Left lobe of liver (tissue), 2 donors: ENCODE data around the gene PLA2G2F. TPM values are rescaled to one million over a fixed set of nuclear protein-coding genes. Genes with fewer than 3 reads are reported as not detected.
A peak's percentile ranks its signal among the peaks of the same experiment; 100 is the strongest.

Experiments used
- ATAC-seq: fragments of 200-7000 bp; cut with Tn5 transposase; one replicate; pipeline ENCODE4 v1.9.1; 2020; ENCODE audit warnings: mild to moderate bottlenecking, moderate library complexity
- DNase-seq: peaks from one replicate; pipeline ENCODE4 v3.0.0-alpha.2; 2020; ENCODE audit warnings: low spot score
- total RNA-seq: library from RNA; stranded (reverse); gene quantifications from one replicate; pipeline ENCODE4 v1.2.1, GENCODE V29; 2021
- donor health status: DM: no; HTN: no; CAD: no; lungs with moderate emphysema.
- donor health status: DM: no; HTN: yes; CAD: no.

PLA2G2F gene
- total RNA-seq, 1 donor from 2014 or later = not detected

DNA sequence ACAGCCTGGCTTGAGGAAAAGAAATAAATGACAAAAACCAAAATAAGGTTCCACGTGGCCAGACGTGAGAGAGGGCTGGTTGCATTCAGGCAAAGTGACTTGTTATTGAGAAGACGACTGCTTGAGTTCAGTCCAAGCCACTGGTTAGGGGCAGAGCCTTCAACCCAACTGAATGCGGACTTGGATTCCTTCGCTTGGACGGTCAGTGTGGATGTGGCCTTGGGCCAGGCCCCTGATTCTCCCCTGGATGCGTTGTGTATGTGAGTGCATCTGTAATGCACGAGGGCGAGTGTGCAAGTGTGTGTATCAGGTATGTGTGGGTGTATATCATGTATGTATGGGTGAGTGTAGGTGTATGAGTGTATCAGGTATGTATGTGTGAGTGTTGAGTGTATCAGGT, 1.9 kb downstream of the PLA2G2F start:
- DNase-seq = no peak
- ATAC-seq = no peak

DNA sequence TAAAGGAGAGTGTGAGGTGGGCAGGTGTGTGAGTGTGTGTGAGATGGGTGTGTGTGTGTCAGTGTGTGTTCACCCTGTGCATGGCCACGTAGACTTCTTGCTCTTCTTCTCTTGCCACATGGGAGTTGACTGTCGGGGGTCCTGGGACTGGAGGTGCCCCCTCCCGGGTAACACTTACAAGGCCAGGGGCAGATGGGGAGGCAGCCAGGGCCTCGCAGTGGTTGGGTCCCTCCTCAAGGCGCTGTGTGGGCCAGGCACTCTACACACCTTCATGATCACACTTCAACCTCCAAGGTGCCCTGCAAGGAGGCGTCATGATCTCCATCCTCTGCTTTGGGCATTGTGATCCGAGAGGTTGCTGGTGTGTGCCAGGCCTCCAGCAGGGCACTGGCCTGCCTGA, 2.3 kb downstream of the PLA2G2F start:
- DNase-seq (no peak), ATAC-seq (no peak)

DNA sequence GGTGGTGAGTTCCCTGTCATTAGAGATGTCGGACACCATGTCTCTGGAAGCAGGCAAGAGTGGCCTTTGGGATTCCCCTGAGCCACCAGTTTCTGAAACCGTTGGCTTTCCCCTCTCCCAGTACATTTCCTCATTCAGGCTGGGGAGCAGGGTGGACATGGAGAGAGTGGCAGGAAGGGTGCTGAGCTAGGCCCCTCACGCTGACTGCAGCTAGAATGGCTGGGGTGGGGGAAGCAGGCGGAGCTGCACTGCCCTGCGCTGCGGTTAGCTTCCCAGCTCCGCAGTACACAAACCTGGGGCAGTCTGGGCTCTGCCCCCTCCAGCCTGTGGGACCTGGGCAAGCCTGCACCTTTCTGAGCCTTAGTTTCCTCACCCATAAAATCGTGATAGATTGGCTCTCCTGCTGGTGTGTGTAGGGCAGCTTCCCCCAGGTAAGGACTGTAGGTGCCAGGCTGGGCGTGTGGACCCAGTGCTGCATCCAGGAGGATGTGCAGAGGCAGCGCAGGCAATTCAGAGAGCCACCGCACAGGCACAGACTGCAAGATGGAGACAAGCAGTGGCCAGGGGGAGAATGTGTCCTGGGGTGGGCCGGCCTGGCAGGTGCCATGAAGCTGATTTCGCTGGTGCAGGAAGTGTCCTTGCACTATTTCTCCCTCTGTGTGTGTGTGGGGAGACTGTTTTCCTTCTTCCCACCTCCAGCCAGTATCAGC, 3.0 kb downstream of the PLA2G2F start:
- ATAC-seq = no peak
- DNase-seq = no peak

DNA sequence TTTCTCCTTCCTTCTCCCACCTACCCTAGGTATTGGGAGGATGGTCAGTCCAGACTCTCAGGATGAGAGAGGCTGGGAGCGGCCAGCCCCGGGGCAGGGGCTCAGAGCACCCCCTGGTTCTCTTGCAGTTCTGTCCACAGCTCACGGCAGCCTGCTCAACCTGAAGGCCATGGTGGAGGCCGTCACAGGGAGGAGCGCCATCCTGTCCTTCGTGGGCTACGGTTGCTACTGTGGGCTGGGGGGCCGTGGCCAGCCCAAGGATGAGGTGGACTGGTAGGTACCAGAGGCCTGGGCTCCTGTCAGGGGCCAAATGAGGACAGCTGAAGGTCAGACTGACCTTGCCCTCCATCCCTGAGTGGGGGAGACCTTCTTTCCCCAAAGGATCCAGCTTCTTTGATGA, 4.2 kb downstream of the PLA2G2F start:
- DNase-seq (no peak), ATAC-seq (no peak)

DNA sequence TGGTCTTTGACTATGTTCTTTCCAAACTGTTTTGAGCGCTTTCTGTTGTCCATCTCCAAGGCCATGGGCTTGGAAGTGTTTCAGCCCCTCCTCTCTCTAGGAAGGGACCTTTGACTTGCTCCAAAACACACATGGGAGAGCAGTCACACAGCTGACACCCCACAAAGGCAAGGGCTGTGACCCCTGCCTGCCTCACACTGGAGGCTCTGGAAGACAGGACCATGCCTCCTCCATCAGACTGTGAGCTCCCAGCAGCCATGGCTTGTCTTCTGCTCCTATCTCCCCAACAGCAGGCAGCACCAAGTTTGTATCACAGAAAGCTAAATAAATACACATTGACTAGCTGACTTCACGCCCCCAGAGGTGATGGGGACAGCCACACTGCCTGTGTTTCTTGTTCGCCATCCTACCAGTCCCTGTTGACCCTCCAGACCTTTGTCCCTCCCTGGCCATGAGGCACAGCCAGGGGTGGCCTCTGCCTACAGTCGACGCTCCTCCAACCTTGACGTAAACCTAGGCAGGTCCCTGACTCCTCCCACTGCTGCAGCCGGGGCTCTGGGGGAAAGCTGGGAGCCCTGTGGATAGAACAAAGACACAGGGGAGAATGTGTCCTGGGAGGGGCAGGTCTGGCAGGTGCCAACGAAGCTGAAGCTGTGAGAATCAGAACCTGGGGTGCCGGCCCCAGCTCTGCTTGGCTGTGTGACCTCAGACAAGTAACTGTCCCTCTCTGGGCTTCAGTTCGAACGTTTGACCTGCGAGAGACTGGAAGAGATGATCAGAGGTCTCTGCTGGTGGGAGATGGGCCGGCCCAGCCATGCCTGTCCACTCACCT, 4.8 kb downstream of the PLA2G2F start:
- DNase-seq = no peak

DNA sequence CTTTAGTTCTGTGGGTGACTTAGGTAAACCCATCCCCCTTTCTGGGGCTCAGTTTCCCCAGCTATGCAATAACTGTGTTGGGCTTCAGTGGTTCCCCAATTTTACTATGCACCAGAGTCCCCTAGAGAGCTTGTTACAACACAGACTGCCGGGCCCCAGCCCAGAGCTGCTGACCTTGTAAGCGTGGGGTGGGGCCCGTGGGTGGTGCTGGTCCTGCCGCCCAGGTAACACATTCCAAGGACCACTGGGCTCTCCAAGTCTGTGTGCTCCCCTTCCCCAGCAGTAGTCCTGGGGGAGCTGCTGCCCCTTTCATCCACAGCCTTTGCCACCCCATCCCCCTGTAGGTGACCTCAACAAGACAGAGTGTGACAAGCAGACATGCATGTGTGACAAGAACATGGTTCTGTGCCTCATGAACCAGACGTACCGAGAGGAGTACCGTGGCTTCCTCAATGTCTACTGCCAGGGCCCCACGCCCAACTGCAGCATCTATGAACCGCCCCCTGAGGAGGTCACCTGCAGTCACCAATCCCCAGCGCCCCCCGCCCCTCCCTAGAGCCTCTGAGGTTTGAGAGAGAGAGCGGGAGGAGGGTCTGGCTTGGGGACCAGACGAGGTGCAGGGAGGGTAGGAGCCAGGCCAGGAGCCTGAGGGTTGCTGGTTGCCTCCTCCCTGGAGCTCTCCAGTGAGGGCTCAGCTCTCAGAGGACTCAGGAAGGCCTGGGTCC, 8.9 kb downstream of the PLA2G2F start:
- DNase-seq = no peak
- ATAC-seq = no peak

More for the DNA sequence above, 4.8 kb downstream of the PLA2G2F start:
- no peak for ATAC-seq

DNA sequence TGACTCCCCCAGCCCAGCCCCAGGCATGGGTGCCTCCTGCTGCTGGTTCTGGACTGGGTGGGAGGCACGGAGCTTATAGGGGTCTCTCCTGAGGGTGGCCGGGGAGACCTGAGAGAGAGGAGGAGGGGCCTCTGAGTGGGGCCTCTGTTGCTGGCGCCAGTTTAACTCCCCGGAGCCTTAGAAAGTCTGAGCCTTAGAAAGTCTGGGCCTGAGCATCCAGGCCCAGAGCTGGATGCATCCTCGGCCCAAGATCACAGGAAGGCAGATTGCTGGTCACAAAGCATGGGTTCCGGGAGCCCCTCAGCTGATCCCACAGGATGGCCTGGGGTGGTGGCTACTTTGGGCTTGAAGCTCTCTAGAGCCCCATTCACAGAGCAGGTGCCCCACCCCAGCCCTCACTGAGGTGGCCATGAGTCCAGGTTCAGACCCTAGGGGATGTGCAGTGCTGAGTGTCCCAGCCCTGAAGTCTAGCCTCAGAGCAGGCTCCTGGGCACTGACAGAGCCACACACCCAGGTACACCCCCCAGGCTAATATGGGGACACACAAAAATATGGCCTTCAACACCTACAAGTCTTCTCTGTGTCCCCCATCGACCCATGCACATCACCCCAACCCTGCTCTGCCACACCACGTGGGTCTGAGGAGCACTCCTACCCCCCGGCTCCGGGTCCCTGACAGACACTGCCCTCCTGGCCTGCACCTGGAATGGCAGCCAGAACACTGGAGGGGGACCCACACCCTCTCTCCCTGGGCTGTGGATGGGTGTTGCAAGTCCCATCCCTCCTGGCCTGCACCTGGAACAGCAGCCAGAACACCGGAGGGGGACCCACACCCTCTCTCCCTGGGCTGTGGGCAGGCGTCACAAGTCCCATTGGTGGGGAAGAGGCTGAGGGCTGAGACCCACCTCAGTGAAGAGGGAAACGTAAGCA, 9.7 kb downstream of the PLA2G2F start:
- DNase-seq (no peak), ATAC-seq (no peak)

DNA sequence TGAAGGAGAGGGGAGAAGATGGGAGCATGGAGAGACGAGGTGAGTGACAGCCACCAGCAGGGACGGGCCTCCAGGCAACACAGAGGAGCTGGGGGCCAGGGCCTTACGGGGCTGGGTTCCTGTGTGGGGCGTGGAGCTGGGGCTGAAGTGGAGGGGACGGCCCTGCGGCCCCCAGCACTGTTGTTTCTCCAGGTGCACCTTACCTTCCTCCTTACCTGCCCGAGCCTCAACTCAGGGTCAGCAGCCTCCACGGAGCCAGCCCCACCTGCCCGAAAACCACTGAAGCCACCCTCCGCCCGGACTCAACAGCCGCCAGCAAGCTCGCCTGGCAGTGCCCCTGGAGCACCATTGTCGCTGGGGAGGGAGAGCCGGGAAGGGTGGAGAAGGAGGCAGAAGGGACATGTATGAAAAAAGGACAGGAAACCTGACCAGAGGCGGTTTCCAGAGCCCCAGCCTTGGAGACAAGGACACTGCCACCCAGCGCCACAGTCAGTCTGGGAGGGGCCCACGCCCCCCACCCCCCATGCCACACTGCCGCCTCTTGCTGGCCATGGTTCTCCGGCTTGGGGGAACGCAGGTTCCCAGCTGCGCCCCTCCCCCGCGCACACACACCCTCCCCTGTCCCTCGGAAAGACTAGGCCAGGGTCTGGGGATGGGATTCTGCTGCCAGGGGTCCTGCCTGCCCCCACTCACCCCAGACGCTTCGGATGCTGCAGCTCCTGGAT, 10.6 kb downstream of the PLA2G2F start:
- DNase-seq (no peak), ATAC-seq (no peak)

DNA sequence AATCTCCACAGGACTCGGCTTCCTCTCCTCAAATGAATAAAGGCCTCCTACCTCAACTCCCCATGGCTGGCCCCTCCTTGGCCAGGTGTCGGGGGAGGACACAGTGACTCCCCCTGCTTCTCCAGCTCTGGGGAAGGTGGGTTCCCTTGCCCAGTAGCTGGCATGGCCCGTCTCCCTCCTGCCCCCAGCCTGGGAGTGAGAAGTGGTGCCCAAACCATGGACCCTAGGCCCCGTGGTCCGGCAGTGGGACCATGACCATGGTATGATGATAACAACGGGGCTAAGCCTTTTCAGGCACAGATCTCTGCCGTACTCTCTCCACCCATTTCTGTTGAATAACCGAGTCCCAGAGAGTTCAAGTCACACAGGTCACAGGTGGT, 11.2 kb downstream of the PLA2G2F start:
- ATAC-seq (no peak), DNase-seq (no peak)

DNA sequence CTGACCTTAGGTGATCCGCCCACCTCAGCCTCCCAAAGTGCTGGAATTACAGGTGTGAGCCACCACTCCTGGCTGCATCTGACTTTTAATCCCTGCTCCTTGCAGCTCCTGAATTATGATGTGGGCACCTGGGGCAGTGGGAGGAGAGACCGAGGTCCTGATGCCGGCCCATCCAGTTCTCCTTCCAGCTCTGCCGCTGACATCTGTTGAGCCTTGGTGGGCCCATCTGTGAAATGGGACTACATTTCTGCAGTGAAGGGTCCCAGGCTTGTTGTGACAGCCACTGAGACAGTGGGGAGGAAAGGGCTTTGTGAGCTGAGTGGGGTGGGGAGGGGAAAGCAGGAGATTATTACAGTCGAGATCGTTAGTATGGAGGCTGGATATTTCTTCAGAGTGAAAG, 11.8 kb downstream of the PLA2G2F start:
- ATAC-seq (no peak), DNase-seq (no peak)

DNA sequence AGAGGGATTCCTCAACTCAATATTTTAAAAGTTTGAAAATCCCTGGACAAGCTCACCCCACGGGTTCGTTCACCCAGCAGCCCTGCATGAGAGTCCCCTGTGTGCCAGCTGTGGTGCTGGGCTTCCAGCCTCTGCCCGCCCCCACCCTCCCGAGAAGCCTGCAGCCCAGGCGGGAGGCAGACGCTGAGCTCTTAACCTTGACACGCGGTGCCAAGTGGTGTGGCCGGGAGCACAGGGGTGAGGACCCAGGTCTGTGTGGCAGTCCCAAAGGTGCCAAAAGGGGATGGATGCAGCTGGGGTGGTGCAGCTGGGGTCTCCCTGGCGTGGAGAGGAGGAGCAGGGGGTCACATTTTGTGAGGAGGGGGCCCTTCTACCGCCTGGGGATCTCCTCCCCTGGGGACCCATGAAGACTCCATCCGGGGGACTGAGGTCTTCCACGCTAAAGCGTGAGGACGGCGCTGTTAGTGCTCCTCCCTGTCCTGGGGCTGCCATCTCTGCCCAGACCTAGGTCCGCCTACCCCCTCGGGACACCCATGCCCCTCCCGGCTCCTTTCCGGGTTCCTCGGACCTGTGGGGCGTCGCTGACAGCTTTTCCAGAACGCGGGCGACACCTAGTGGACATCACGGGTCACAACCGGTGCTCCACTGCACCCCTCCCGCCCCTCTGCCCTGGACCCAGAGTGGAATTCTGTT, 12.9 kb downstream of the PLA2G2F start:
- ATAC-seq (peak; percentile 75), DNase-seq (peak; percentile 79)

DNA sequence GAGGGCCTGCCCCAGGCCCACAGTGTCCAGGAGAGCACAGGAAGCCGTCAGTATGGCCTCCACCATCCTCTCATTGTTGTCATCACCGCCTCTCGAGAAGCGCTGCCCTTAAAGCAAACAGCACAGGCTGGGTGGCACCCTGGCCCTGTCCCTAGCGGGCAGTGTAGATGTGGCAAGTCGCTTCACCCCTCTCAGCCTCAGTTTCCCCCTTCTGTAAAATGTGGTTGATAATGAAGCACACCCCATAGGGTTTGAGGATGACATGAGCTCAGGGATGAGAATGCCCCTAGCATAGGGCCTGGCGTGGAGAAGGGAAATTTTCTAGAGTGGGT, 13.4 kb downstream of the PLA2G2F start:
- DNase-seq (no peak), ATAC-seq (no peak)

DNA sequence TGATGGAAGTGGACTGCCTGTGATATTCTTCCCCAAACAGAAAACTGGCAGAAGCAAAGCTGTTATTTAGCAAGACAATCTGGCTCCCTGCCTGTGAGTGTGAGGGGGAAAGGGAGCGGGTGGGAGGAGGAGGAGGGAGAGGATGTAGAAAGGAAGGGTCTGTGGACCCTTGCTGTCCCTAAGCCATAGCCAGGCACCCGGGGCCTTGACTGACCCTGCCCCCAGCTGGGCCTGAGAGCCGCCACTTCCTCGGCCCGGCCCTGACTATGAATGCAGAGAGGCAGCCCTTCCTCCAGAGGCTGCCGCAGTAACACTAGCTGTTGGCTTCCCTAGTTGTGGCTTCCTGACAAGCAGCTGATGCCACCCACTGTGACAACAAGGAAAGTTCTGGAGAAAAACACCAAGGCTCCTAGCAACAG, 13.9 kb downstream of the PLA2G2F start:
- DNase-seq (peak; percentile 73), ATAC-seq (peak; percentile 69)

DNA sequence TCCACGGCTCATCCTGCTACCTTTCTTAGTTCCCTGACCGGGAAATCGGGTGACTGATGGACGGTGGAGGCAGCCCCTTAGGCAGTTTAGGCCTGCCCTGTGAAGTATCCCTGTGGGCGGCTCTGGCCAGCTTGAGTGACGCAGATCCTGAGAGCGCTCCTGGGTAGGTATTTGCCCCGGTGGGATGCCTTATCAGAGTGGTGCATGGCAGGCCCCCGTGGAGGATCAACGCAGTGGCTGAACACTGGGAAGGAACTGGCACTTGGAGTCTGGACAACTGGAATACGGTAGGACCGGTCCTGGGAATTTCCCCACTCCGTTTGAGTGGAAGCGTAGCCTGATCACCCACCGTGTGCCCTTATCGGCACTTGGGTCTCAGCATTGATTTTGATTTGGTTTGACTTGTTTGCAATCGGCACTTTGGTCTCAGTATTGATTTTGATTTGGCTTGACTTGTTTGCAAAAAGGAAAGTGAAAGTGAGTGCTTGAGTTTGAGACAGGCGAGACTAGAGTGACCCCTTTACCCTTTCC, 15.2 kb downstream of the PLA2G2F start:
- DNase-seq (peak; percentile 64), ATAC-seq (peak; percentile 48)

DNA sequence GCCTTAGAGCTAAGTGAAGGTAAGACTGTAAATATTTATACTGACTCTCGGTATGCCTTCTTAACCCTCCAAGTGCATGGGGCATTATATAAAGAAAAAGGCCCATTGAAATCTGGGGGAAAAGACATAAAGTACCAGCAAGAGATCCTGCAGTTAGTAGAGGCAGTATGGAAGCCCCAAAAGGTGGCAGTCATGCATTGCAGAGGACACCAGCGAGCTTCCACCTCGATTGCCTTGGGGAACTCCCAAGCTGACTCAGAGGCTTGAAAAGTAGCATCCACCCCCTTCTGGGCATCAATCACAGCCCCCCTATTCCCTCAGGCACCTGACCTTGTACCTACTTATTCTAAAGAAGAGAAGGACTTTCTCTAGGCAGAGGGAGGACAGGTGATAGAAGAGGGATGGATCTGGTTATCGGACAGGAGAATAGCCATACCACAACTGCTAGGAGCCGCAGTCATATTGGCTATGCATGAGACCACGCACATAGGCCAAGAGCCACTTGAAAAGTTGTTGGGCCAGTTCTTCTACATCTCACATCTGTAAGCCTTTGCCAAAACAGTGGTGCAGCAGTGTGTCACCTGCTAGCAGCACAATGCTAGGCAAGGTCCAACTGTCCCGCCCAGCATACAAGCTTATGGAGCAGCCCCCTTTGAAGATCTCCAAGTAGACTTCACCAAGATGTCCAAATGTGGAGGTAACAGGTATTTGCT, 19.4 kb downstream of the PLA2G2F start:
- no peak for DNase-seq

DNA sequence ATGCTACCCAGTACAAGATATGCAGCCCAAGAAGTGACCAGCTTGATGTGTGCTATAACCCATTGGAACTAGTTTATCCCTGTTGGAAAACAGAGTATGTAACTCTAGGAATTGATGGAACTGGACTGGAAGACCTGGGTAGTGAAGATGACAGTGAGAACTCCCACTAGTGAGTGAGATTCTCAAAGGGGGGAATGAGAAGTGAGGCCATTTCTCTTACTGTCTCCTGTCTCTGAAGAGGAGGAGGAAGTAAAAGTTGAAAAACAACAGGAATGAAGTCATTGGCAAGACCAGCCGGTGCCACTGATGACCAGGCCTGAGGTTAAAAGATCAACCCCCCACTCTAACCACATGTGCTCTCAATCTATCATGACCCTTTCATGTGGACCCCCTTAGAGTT, 20.9 kb downstream of the PLA2G2F start:
- DNase-seq = no peak
- no peak for ATAC-seq

More for the DNA sequence above, 19.4 kb downstream of the PLA2G2F start:
- ATAC-seq = no peak

DNA sequence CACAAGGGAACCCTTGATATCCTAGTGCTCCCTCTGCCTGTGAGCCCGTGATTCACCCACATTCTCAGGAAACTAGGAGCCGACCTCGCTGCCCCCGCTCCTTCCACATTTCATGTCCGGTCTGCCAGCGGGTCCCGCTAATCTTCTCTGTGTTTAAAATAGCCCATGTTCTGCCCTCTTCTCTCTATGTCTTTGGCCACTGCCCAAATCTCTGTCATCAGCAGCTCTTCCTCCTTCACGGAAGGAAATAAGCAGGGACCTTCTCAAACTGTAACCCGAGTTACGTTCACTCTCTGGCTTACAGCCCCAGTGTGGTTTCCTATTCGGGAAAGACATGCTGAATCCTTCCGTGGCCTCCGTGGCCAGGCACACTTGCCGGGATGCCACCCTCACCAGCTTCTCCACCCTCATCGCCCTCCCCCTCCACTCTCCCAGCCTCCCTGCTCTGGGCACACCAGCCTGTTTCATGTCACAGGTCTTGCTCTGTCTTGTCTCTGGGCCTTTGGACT, 25.6 kb downstream of the PLA2G2F start:
- no peak for DNase-seq
- peak; percentile 70 for ATAC-seq

DNA sequence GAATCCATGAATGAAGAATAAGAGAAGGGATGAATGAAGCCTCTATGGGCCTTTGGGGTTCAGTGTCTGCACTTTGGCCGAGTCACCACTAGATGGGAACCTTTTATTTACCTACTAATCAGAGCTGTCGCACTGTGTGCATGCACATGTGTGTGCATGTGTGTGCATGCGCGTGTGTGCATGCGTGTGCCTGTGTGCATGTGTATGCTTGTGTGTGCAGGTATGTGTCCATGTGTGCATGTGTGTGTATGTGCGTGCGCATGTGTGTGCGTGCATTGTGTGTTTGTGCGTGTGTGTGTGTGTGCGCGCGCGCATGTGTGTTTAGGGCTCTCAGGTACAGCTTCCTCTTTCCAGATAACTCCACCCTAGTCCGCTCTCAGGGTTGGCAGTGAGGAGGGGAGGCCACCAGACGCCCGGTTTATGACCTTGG, 26.4 kb downstream of the PLA2G2F start:
- DNase-seq = no peak

More for the DNA sequence above, 26.4 kb downstream of the PLA2G2F start:
- peak; percentile 67 for ATAC-seq
